IMR-90 (cell line): ENCODE results near the gene TBX1. TPM values are rescaled to one million over a fixed set of nuclear protein-coding genes. Genes with fewer than 3 reads are reported as not detected.

Experiments used
- ATAC-seq: fragments of 200-7000 bp; cut with Tn5 transposase; 2 replicates; pipeline ENCODE4 v1.9.1; 2020; ENCODE audit warnings: low read depth, mild to moderate bottlenecking, moderate library complexity
- BruUV-seq: library from RNA; stranded (reverse); fragments of 400-500 nt; replicated peaks from 2 replicates; lab custom pipeline; 2021; lab: Mats Ljungman, UMichigan
- CTCF ChIA-PET: fragments of 300-600 bp; formaldehyde crosslinking; extraction: SDS; loops from one replicate; lab custom pipeline; 2021; ENCODE audit warnings: antibody characterized with exemption; lab: Yijun Ruan, JAX
- POLR2A ChIA-PET: fragments of 300-600 bp; sonication (Branson Sonifier 250); formaldehyde crosslinking; loops from one replicate; lab custom pipeline; 2022; ENCODE audit warnings: antibody characterized with exemption; ENCODE audit not compliant: unreplicated experiment; lab: Charles Lee
- DNase-seq: peaks from one replicate; pipeline ENCODE4 v3.0.0; 2013
- H2AFZ ChIP-seq: replicated peaks from 2 replicates; pipeline ENCODE3; 2013; ENCODE audit warnings: low read length, mild to moderate bottlenecking; ENCODE audit not compliant: poor library complexity
- H2AK5ac ChIP-seq: 2 replicates; pipeline ENCODE4 v1.6.1; 2013; ENCODE audit warnings: low read depth, low read length, inconsistent platforms
- H2AK9ac ChIP-seq: replicated peaks from 2 replicates; pipeline ENCODE3; 2013; ENCODE audit warnings: mild to moderate bottlenecking, low read depth, low read length, moderate library complexity; ENCODE audit not compliant: poor library complexity
- H2BK120ac ChIP-seq: 2 replicates; pipeline ENCODE4 v1.6.1; 2013; ENCODE audit warnings: low read depth, low read length, inconsistent platforms
- H2BK15ac ChIP-seq: 3 replicates; pipeline ENCODE4 v1.6.1; 2013; ENCODE audit warnings: low read depth, low read length, inconsistent platforms
- H2BK20ac ChIP-seq: 2 replicates; pipeline ENCODE4 v1.6.1; 2013; ENCODE audit warnings: low read depth, mild to moderate bottlenecking, inconsistent platforms, low read length, moderate library complexity
- H2BK5ac ChIP-seq: 2 replicates; pipeline ENCODE4 v1.6.1; 2013; ENCODE audit warnings: mild to moderate bottlenecking, low read depth, low read length, inconsistent platforms; ENCODE audit not compliant: poor library complexity, severe bottlenecking
- H3K14ac ChIP-seq: replicated peaks from 2 replicates; pipeline ENCODE4 v1.6.1; 2013; ENCODE audit warnings: low read depth, low read length, inconsistent platforms
- H3K18ac ChIP-seq: 2 replicates; pipeline ENCODE4 v1.6.1; 2013; ENCODE audit warnings: low read depth, low read length, control low read depth
- H3K23ac ChIP-seq: 2 replicates; pipeline ENCODE4 v1.6.1; 2013; ENCODE audit warnings: low read depth, low read length, inconsistent platforms
- H3K27ac ChIP-seq: 2 replicates; pipeline ENCODE4 v1.5.1; 2013; ENCODE audit warnings: mild to moderate bottlenecking, control low read depth, low read length; ENCODE audit not compliant: insufficient read depth
- H3K27me3 ChIP-seq: 2 replicates; pipeline ENCODE4 v1.6.1; 2013; ENCODE audit warnings: low read length; ENCODE audit not compliant: control insufficient read depth, insufficient read depth
- H3K36me3 ChIP-seq: 2 replicates; pipeline ENCODE4 v1.6.1; 2013; ENCODE audit warnings: low read length, mixed read lengths; ENCODE audit not compliant: control insufficient read depth, insufficient read depth
- H3K4ac ChIP-seq: 2 replicates; pipeline ENCODE4 v1.6.1; 2013; ENCODE audit warnings: low read depth, low read length, inconsistent platforms
- H3K4me1 ChIP-seq: 2 replicates; pipeline ENCODE4 v1.6.1; 2013; ENCODE audit warnings: low read length, mixed read lengths; ENCODE audit not compliant: control insufficient read depth, insufficient read depth
- H3K4me2 ChIP-seq: 2 replicates; pipeline ENCODE4 v1.6.1; 2013; ENCODE audit warnings: low read depth, mild to moderate bottlenecking, control low read depth, low read length, moderate library complexity
- H3K4me3 ChIP-seq: 2 replicates; pipeline ENCODE4 v1.5.1; 2013; ENCODE audit warnings: low read depth, mild to moderate bottlenecking, control low read depth, low read length, moderate library complexity; ENCODE audit not compliant: insufficient read depth
- H3K56ac ChIP-seq: 2 replicates; pipeline ENCODE4 v1.6.1; 2013; ENCODE audit warnings: low read length, inconsistent platforms; ENCODE audit not compliant: insufficient read depth; ENCODE audit errors: extremely low read depth
- H3K79me1 ChIP-seq, 2 experiments: 2 replicates each; pipeline ENCODE4 v1.6.1; 2013; ENCODE audit warnings: low read length in 2 of 2, inconsistent platforms in 1 of 2, low read depth in 1 of 2
- H3K9ac ChIP-seq: 2 replicates; pipeline ENCODE4 v1.6.1; 2013; ENCODE audit warnings: low read depth, low read length, control low read depth
- H3K9me1 ChIP-seq: 2 replicates; pipeline ENCODE4 v1.6.1; 2013; ENCODE audit warnings: low read length, inconsistent platforms; ENCODE audit not compliant: insufficient read depth
- H3K9me3 ChIP-seq: 2 replicates; pipeline ENCODE4 v1.6.1; 2013; ENCODE audit warnings: low read length; ENCODE audit not compliant: control insufficient read depth, insufficient read depth
- H4K20me1 ChIP-seq: 2 replicates; pipeline ENCODE4 v1.6.1; 2013; ENCODE audit warnings: low read length, inconsistent platforms; ENCODE audit not compliant: insufficient read depth
- H4K5ac ChIP-seq: 2 replicates; pipeline ENCODE4 v1.6.1; 2013; ENCODE audit warnings: mild to moderate bottlenecking, low read depth, low read length, control low read depth
- H4K8ac ChIP-seq, 2 experiments: 2 replicates each; pipeline ENCODE4 v1.6.1; 2013; ENCODE audit warnings: low read depth in 2 of 2, low read length in 2 of 2, control low read depth in 1 of 2, inconsistent platforms in 1 of 2
- H4K91ac ChIP-seq: 2 replicates; pipeline ENCODE4 v1.6.1; 2013; ENCODE audit warnings: low read depth, low read length, inconsistent platforms; ENCODE audit not compliant: insufficient read depth
- BHLHE40 ChIP-seq: fragments of 150-350 bp; IDR thresholded peaks from 2 replicates; pipeline ENCODE4 v1.6.1; 2016; ENCODE audit warnings: mild to moderate bottlenecking, low read depth, low read length
- CEBPB ChIP-seq: IDR thresholded peaks from 2 replicates; pipeline ENCODE4 v1.6.1; 2012; ENCODE audit warnings: low read depth, low read length, improper control_type of control experiment
- CHD1 ChIP-seq: IDR thresholded peaks from 2 replicates; pipeline ENCODE4 v1.6.1; 2012; ENCODE audit warnings: low read depth, low read length, improper control_type of control experiment
- ELK1 ChIP-seq: fragments of 150-350 bp; IDR thresholded peaks from 2 replicates; pipeline ENCODE4 v1.6.1; 2016; ENCODE audit warnings: low read depth, mild to moderate bottlenecking, low read length, moderate library complexity, borderline replicate concordance
- FOS ChIP-seq: fragments of 150-350 bp; IDR thresholded peaks from 2 replicates; pipeline ENCODE4 v1.6.1; 2016; ENCODE audit warnings: low read depth, low read length
- MXI1 ChIP-seq: IDR thresholded peaks from 2 replicates; pipeline ENCODE4 v1.6.1; 2012; ENCODE audit warnings: low read depth, mild to moderate bottlenecking, low read length, moderate library complexity, borderline replicate concordance
- POLR2A ChIP-seq: IDR thresholded peaks from 2 replicates; pipeline ENCODE4 v1.6.1; 2012; ENCODE audit warnings: mild to moderate bottlenecking, low read depth, low read length
- RAD21 ChIP-seq: IDR thresholded peaks from 2 replicates; pipeline ENCODE4 v1.6.1; 2012; ENCODE audit warnings: low read length, improper control_type of control experiment
- RCOR1 ChIP-seq: IDR thresholded peaks from 2 replicates; pipeline ENCODE4 v1.6.1; 2012; ENCODE audit warnings: mild to moderate bottlenecking, low read length, improper control_type of control experiment; ENCODE audit not compliant: insufficient replicate concordance
- RFX5 ChIP-seq: IDR thresholded peaks from 2 replicates; pipeline ENCODE4 v1.8.0; 2012; ENCODE audit warnings: low read depth, mild to moderate bottlenecking, low read length, moderate library complexity
- SMC3 ChIP-seq: fragments of 150-350 bp; IDR thresholded peaks from 2 replicates; pipeline ENCODE4 v1.6.1; 2016; ENCODE audit warnings: low read depth, mild to moderate bottlenecking, antibody characterized with exemption, low read length, moderate library complexity
- WGBS, 2 experiments: methylation state at CpG; one replicate each; pipeline versions ENCODE4 v1.1.5 to v1.1.7; 2013; ENCODE audit warnings: missing lambda C conversion rate in 2 of 2; ENCODE audit not compliant: insufficient read length in 1 of 2; ENCODE audit errors: extremely low coverage in 2 of 2; 5-methylcytosine and 5-hydroxymethylcytosine counted together
- dilution Hi-C: fragments of 300-500 bp; cut with HindIII; formaldehyde crosslinking; loops from one replicate; pipeline ENCODE4 v1.14.3; 2018; ENCODE audit warnings: low sequenced_read_pairs; ENCODE audit not compliant: unreplicated experiment
- in situ Hi-C: fragments of 300-500 bp; cut with MboI; formaldehyde crosslinking; loops from 3 replicates; pipeline ENCODE4 v1.14.3; 2019; ENCODE audit warnings: low sequenced_read_pairs, inconsistent platforms, mixed read lengths
- intact Hi-C: fragments of 100-400 bp; cut with micrococcal nuclease; formaldehyde crosslinking; loops from 2 replicates; pipeline ENCODE4 v1.10.0; 2022
- polyA plus RNA-seq, 3 experiments: library from polyadenylated mRNA; depleted of rRNA; stranded (reverse); fragments of >200 nt; gene quantifications; 2 replicates each; pipeline ENCODE4 v1.2.3, GENCODE V29; 2012; ENCODE audit warnings: low replicate concordance in 1 of 3
- total RNA-seq: library from RNA; depleted of rRNA; stranded (reverse); fragments of >200 nt; gene quantifications from 2 replicates; pipeline ENCODE4 v1.2.3, GENCODE V29; 2012
- TF ChIP-seq, protein P1 (sequence below): fragments of 150-350 bp; IDR thresholded peaks from 2 replicates; pipeline ENCODE4 v1.6.1; 2017; ENCODE audit warnings: mild to moderate bottlenecking, antibody characterized with exemption, low read length, low read depth
- TF ChIP-seq, protein P2 (sequence below): conservative IDR thresholded peaks from 2 replicates; pipeline ENCODE4 v1.5.1; 2012; ENCODE audit warnings: mild to moderate bottlenecking, low read depth, low read length, improper control_type of control experiment

TBX1 gene
- total and polyA plus RNA-seq, 2 of the 4 experiments (the other 2 are of a cell fraction) = 0.03 TPM; not detected in 1

GRCh38 chr22:19749876-19750275, 10.7 kb upstream of the TBX1 start:
- Histone ChIP-seq H3K14ac (no peak overlapping the region; the same call in 1 of the 2 replicates), H3K56ac (no peak overlapping the region), H3K9ac (no peak overlapping the region), H3K18ac (no peak overlapping the region), H3K4ac (no peak overlapping the region), H4K5ac (no peak overlapping the region), H4K91ac (no peak overlapping the region), H3K23ac (no peak overlapping the region), H2AFZ (no peak overlapping the region), H3K9me1 (peaks cover 5% of the 10 kb centered on the region), H4K20me1 (no peaks in the 10 kb centered on the region), H2AK5ac (no peak overlapping the region), H3K79me1 (no peaks in the 10 kb centered on the region), H2BK20ac (no peak overlapping the region), H4K8ac (no peak overlapping the region), H3K9me3 (no peaks in the 10 kb centered on the region), H3K36me3 (no peaks in the 10 kb centered on the region), H2AK9ac (peak overlapping the region; percentile 37), H3K27ac (no peak overlapping the region), H3K4me3 (no peak overlapping the region), H2BK15ac (no peak overlapping the region), H3K4me2 (no peak overlapping the region), H2BK120ac (no peak overlapping the region), H3K4me1 (peaks cover 9% of the 10 kb centered on the region), H3K27me3 (peaks cover 39% of the 10 kb centered on the region), H2BK5ac (no peak overlapping the region)
- in situ Hi-C loops (no loop called here), dilution Hi-C loops (no loop called here), intact Hi-C loops (no loop called here)
- ChIA-PET POLR2A (no interaction called here), CTCF (no interaction called here)
- DNase-seq (no peak), ATAC-seq (no peak)
- TF ChIP-seq POLR2A (no peak), FOS (no peak), RCOR1 (no peak), SMC3 (no peak), CHD1 (no peak), BHLHE40 (no peak), CEBPB (no peak), MXI1 (no peak), RAD21 (no peak), ELK1 (no peak), RFX5 (no peak)
- TF ChIP-seq, protein P1, sequence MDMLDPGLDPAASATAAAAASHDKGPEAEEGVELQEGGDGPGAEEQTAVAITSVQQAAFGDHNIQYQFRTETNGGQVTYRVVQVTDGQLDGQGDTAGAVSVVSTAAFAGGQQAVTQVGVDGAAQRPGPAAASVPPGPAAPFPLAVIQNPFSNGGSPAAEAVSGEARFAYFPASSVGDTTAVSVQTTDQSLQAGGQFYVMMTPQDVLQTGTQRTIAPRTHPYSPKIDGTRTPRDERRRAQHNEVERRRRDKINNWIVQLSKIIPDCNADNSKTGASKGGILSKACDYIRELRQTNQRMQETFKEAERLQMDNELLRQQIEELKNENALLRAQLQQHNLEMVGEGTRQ = no peak
- TF ChIP-seq, protein P2, sequence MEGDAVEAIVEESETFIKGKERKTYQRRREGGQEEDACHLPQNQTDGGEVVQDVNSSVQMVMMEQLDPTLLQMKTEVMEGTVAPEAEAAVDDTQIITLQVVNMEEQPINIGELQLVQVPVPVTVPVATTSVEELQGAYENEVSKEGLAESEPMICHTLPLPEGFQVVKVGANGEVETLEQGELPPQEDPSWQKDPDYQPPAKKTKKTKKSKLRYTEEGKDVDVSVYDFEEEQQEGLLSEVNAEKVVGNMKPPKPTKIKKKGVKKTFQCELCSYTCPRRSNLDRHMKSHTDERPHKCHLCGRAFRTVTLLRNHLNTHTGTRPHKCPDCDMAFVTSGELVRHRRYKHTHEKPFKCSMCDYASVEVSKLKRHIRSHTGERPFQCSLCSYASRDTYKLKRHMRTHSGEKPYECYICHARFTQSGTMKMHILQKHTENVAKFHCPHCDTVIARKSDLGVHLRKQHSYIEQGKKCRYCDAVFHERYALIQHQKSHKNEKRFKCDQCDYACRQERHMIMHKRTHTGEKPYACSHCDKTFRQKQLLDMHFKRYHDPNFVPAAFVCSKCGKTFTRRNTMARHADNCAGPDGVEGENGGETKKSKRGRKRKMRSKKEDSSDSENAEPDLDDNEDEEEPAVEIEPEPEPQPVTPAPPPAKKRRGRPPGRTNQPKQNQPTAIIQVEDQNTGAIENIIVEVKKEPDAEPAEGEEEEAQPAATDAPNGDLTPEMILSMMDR = no peak
- no TSS peak for BruUV-seq
- 60% methylated on average over 1 of the region's 12 CpGs; no CpG with 5 or more reads in 1 of the 2 experiments for WGBS, 2 experiments
